ENCODE results near the gene YWHAQ.

YWHAQ gene

DNA sequence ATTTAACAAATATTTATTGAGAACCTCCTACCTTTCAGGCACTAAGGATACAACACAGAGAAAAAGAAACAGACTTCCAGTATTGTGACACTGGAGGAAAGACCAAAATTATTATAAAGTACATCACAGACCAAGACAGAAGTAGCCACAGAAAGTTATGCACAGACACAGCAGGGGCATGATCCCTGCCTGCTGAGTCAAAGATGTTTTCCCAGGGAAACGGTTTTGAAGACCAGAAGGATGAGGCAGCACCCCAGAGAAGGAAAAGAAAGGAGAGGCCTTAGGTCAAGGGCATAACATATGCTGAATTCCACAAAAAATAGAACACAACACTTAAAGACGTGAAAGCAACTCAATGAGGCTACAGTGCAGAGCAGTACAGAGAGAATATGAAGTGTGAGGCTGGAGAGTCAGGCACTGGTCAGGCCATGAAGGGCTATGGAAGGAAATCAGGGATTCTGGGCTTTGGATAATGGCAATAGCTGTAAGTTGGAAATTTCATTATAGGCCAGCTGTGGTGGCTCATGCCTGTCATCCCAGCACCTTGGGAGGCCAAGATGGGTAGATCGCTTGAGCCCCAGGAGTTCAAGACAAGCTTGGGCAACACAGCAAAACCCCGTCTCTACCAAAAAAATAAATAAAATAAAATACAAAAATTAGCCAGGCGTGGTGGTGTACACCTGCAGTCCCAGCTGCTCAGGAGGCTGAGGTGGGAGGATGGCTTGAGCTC is 83.4 kb downstream of the YWHAQ start:
- DNase-seq: no peak

GRCh38 chr2:9545502-9545901 is 85.3 kb downstream of the YWHAQ start:
- no peak for DNase-seq

- DNase-seq: no peak
These were observed 87.2 kb downstream of the YWHAQ start for GRCh38 chr2:9543557-9543956.

- no peak for DNase-seq
These were observed 91.3 kb downstream of the YWHAQ start for GRCh38 chr2:9539531-9539930.

GRCh38 chr2:9538000-9538507 is 92.7 kb downstream of the YWHAQ start:
- DNase-seq: no peak

GRCh38 chr2:9536504-9536903 is 94.3 kb downstream of the YWHAQ start:
- DNase-seq: no peak

DNA sequence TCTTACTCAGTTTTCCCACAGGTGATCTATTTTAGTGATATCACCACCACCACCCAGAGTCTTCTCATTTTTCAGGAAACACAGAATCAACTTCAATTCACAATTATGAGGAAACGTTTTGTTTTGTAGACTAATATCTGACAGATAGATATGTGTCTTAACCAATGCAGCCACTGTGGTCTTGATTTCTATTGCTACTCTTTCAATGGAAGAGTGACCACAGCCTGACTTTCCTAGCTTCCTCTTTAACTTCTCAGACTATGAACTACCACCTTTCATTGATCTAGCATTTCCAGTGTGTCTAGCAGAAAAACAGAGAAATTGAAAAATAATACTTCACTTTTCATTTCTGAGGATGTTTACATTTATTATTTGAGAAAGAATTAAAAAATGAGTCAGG is 95.6 kb downstream of the YWHAQ start:
- no peak for DNase-seq
